GM12873 (cell line): ENCODE data around the gene PGA3.
"Not testable (repeated sequence)": the region's sequence is repeated elsewhere in the genome, so short reads cannot be mapped to it uniquely, and the experiment has no call there.

Source experiments
- CTCF ChIP-seq: IDR thresholded peaks from 2 replicates; pipeline ENCODE4 v1.5.1; 2012; ENCODE audit warnings: low read depth, mild to moderate bottlenecking, moderate library complexity, low read length, control low read depth; ENCODE audit not compliant: insufficient read depth; ENCODE audit errors: missing control alignments

Gene PGA3

GRCh38 chr11:61202950-61203746 lies at the start of gene PGA3:
Gene PGA3 (plus strand): TSS chr11:61203515. CDS start chr11:61203565, 50 bp downstream.
- not testable (repeated sequence) for TF ChIP-seq CTCF

GRCh38 chr11:61153593-61154095 lies 49.7 kb upstream of the PGA3 start:
- no peak for TF ChIP-seq CTCF

GRCh38 chr11:61154528-61154927 lies 48.8 kb upstream of the PGA3 start:
- no peak for TF ChIP-seq CTCF

GRCh38 chr11:61155312-61155711 lies 48.0 kb upstream of the PGA3 start:
- no peak for TF ChIP-seq CTCF

- no peak for TF ChIP-seq CTCF
Observed at GRCh38 chr11:61155741-61156140, 47.6 kb upstream of the PGA3 start.

- TF ChIP-seq CTCF, result no peak
Observed at GRCh38 chr11:61157743-61158142, 45.6 kb upstream of the PGA3 start.

- TF ChIP-seq CTCF, result no peak
Observed at GRCh38 chr11:61158691-61159381, 44.5 kb upstream of the PGA3 start.
